ENCODE results near the gene NDUFC1.
A peak's percentile ranks its signal among the peaks of the same experiment; 100 is the strongest.
"Not testable (repeated sequence)": the region's sequence is repeated elsewhere in the genome, so short reads cannot be mapped to it uniquely, and the experiment has no call there.

Gene NDUFC1

DNA sequence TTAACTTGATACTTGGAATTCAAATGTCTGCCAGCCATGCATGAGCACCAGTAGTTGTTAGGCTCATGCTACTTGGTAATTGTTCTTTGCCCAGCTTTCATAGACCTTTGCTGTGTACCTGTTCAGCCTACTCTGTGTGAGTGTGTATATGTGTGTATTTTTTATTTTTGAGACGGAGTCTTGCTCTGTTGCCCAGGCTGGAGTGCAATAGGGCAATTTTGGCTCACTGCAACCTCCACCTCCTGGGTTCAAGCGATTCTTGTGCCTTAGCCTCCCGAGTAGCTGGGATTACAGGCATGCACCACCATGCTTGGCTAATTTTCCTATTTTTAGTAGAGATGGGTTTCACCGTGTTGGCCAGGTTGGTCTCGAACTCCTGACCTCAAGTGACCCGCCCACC lies 20.3 kb upstream of the NDUFC1 start:
- H3K27ac ChIP-seq (ENCODE audit: extremely low read depth, low read depth, low read length); H3K4me1 ChIP-seq (ENCODE audit: control insufficient read depth, insufficient read depth, low read length); H3K4me3 ChIP-seq (ENCODE audit: low read depth, low read length); CTCF ChIA-PET; H3K36me3 ChIP-seq (ENCODE audit: control insufficient read depth in 2 of 2, insufficient read depth in 1 of 2, low read length in 2 of 2); H3K9me3 ChIP-seq (ENCODE audit: control insufficient read depth, insufficient read depth, low read depth, low read length): not testable (repeated sequence)
- TF ChIP-seq ZNF121 (tag by site-specific recombination; IDR thresholded peaks at IDR 0.05) = 0 out of 2 replicates have a peak, but pooled peaks have one; percentile 45
- POLR2A ChIA-PET = interaction anchor here (1.4 kb wide), 1 partner anchor 22 kb away, joined by 3 read pairs; no protein-coding TSS in a partner anchor

GRCh38 chr4:139322070-139322469 lies 19.8 kb upstream of the NDUFC1 start:
- H3K9me3 ChIP-seq (ENCODE audit: control insufficient read depth, insufficient read depth, low read depth, low read length); H3K36me3 ChIP-seq (ENCODE audit: control insufficient read depth in 2 of 2, insufficient read depth in 1 of 2, low read length in 2 of 2); H3K27ac ChIP-seq (ENCODE audit: extremely low read depth, low read depth, low read length); H3K4me1 ChIP-seq (ENCODE audit: control insufficient read depth, insufficient read depth, low read length); POLR2A ChIA-PET; H3K4me3 ChIP-seq (ENCODE audit: low read depth, low read length): not testable (repeated sequence)
- CTCF ChIA-PET = interaction anchor here (0.7 kb wide), 1 partner anchor 232 kb away, joined by 3 read pairs; no protein-coding TSS in a partner anchor

DNA sequence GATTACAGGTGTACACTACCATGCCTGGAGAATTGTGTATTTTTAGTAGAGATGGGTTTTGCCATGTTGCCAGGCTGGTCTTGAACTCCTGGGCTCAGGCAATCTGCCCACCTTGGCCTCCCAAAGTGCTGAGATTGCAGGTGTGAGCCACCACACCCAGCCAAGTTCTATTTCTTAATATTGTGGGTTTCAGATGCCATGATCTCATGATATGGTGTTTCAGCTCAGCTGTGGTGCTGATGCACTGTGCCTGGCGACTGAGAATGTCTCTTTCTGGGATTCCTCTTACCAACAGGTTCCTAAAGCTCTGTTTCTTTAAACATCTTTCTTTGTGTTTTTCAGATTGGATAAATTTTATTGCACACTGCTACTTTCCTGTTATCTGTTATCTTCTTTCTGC lies 17.3 kb upstream of the NDUFC1 start:
- no peak overlapping the region for H3K27ac ChIP-seq (ENCODE audit: extremely low read depth, low read depth, low read length)
- POLR2A ChIA-PET = no interaction called here
- CTCF ChIA-PET = no interaction called here
- no peak overlapping the region for H3K4me3 ChIP-seq (ENCODE audit: low read depth, low read length)
- no peaks in the 10 kb centered on the region for H3K36me3 ChIP-seq (ENCODE audit: control insufficient read depth in 2 of 2, insufficient read depth in 1 of 2, low read length in 2 of 2)
- TF ChIP-seq ZNF335 (tag by site-specific recombination; conservative IDR thresholded peaks at IDR 0.05) (no peak), ZNF433 (tag by site-specific recombination; IDR thresholded peaks at IDR 0.05; ENCODE audit: low read depth) (no peak), ZNF521 (tag by site-specific recombination; IDR thresholded peaks at IDR 0.05) (no peak), ZNF18 (tag by site-specific recombination; IDR thresholded peaks at IDR 0.05) (no peak), ZNF391 (tag by site-specific recombination; IDR thresholded peaks at IDR 0.05; ENCODE audit: borderline replicate concordance, low read depth) (no peak), ZSCAN30 (tag by site-specific recombination; IDR thresholded peaks at IDR 0.05) (no peak)
- TF ChIP-seq, protein P1, sequence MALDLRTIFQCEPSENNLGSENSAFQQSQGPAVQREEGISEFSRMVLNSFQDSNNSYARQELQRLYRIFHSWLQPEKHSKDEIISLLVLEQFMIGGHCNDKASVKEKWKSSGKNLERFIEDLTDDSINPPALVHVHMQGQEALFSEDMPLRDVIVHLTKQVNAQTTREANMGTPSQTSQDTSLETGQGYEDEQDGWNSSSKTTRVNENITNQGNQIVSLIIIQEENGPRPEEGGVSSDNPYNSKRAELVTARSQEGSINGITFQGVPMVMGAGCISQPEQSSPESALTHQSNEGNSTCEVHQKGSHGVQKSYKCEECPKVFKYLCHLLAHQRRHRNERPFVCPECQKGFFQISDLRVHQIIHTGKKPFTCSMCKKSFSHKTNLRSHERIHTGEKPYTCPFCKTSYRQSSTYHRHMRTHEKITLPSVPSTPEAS (tag by site-specific recombination; IDR thresholded peaks at IDR 0.05) = no peak
- H3K4me1 ChIP-seq (ENCODE audit: control insufficient read depth, insufficient read depth, low read length) = peaks cover 2% of the 10 kb centered on the region; the same call in 1 of the 2 replicates
- H3K9me3 ChIP-seq (ENCODE audit: control insufficient read depth, insufficient read depth, low read depth, low read length) = no peaks in the 10 kb centered on the region

- TF ChIP-seq PRDM6 (tag by site-specific recombination; IDR thresholded peaks at IDR 0.05) = peak; percentile 66; the same call in 1 of the 2 replicates
- no peak for TF ChIP-seq ZNF660 (tag by site-specific recombination; IDR thresholded peaks at IDR 0.05)
- TF ChIP-seq ZNF624 (tag by site-specific recombination; IDR thresholded peaks at IDR 0.05) = no peak
- Histone ChIP-seq H3K9me3 (ENCODE audit: control insufficient read depth, insufficient read depth, low read depth, low read length) (no peaks in the 10 kb centered on the region), H3K36me3 (ENCODE audit: control insufficient read depth in 2 of 2, insufficient read depth in 1 of 2, low read length in 2 of 2) (no peaks in the 10 kb centered on the region), H3K4me3 (ENCODE audit: low read depth, low read length) (no peak overlapping the region), H3K27ac (ENCODE audit: extremely low read depth, low read depth, low read length) (no peak overlapping the region), H3K4me1 (ENCODE audit: control insufficient read depth, insufficient read depth, low read length) (no peaks in the 10 kb centered on the region; the same call in 1 of the 2 replicates)
- ChIA-PET POLR2A (no interaction called here), CTCF (no interaction called here)
Observed at GRCh38 chr4:139317635-139318034, 15.4 kb upstream of the NDUFC1 start.
